ENCODE data around the gene APOBEC2. TPM values are rescaled to one million over a fixed set of nuclear protein-coding genes. Genes with fewer than 3 reads are reported as not detected.

The APOBEC2 gene
- total and polyA plus RNA-seq, 2 of the 13 experiments (the other 11 are each of a cell fraction or from before 2014, with no cell fraction given) = 0.09 TPM; not detected in 1

- TF ChIP-seq ZNF407 (CRISPR knock-in tag; IDR thresholded peaks at IDR 0.05; ENCODE audit: not compliant biosample characterization) (no peak), THAP11 (CRISPR knock-in tag; IDR thresholded peaks at IDR 0.05) (0 out of 2 replicates have a peak, but pooled peaks have one; percentile 13), ZNF646 (CRISPR knock-in tag; IDR thresholded peaks at IDR 0.05) (no peak), ZNF354B (CRISPR knock-in tag; IDR thresholded peaks at IDR 0.05) (no peak), CREM (IDR thresholded peaks at IDR 0.05) (no peak), CREM (CRISPR knock-in tag; IDR thresholded peaks at IDR 0.05) (no peak), PAX8 (CRISPR knock-in tag; IDR thresholded peaks at IDR 0.05; ENCODE audit: borderline replicate concordance) (no peak), ARID2 (CRISPR knock-in tag; IDR thresholded peaks at IDR 0.05; ENCODE audit: borderline replicate concordance) (no peak), ATF2 (CRISPR knock-in tag; IDR thresholded peaks at IDR 0.05) (peak; percentile 40; the same call in 1 of the 2 replicates), ZNF792 (CRISPR knock-in tag; IDR thresholded peaks at IDR 0.05) (0 out of 2 replicates have a peak, but pooled peaks have one; percentile 69), SP4 (CRISPR knock-in tag; IDR thresholded peaks at IDR 0.05) (no peak), ZFP36 (IDR thresholded peaks at IDR 0.05; ENCODE audit: borderline replicate concordance, low read depth, low read length, partially characterized antibody) (no peak), ZBTB43 (CRISPR knock-in tag; conservative IDR thresholded peaks at IDR 0.05) (no peak)
Observed at GRCh38 chr6:41066867-41067304, 13.9 kb downstream of the APOBEC2 start (continued).
